HG02943 (cell line): ENCODE data around the gene TMC7.
"Not testable (repeated sequence)": the region's sequence is repeated elsewhere in the genome, so short reads cannot be mapped to it uniquely, and the experiment has no call there.

Experiments
- ATAC-seq: cut with Tn5 transposase; IDR thresholded peaks from one replicate; pipeline ENCODE4 v1.9.1; 2021; ENCODE audit warnings: mild to moderate bottlenecking, low read depth, moderate library complexity; ENCODE audit not compliant: unreplicated experiment

The TMC7 gene

GRCh38 chr16:18975109-18975508 lies 8.6 kb upstream of the TMC7 start:
- ATAC-seq, result no peak

DNA sequence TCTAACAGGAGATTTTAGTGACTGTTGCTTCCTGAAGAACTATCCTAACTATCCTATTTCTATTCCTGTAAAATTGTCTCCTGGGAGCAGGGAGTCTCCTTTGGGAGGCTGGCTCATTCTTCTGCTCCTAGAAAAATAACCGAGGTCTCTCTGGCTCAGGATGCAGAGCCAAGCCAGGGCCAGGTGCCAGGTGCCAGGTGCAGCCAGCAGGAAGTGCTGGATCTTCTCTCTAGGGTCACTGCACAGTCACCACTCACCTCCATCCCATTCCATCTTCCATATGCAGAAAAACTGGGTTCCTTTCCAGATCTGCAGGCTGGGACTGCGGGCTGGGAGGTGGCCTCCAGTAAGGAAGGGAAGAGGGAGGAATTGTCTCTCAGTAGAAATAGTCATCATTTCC lies 3.8 kb upstream of the TMC7 start:
- no peak for ATAC-seq

DNA sequence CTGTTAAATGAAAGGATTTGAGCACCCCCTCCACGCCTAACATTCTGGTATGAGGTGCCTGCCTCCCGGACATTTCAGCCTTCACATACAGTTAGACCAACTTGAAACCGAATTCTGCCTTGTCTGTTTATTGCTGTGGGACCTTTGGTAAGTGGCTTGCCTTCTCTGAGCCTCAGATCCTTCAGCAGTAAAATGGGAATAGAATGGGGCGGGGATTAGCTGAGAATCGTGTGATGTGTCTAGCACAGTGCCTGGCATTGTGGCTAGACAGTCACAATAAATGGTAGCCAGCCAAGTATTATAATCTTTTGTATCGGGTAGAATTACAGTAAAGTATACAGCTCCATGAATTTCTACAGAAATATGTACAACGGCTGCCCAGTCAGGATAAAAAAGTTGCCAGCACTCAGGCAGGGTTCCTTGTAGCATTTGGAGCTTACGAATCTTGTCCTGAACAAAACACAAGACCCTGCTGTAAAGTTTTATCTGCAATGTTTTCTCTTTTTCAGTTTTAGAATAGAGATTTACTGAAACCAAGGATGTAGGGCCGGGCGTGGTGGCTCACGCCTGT lies 786 bp downstream of the TMC7 start:
- no peak for ATAC-seq

- not testable (repeated sequence) for ATAC-seq
Observed at GRCh38 chr16:18985256-18985655, 1.5 kb downstream of the TMC7 start.

DNA sequence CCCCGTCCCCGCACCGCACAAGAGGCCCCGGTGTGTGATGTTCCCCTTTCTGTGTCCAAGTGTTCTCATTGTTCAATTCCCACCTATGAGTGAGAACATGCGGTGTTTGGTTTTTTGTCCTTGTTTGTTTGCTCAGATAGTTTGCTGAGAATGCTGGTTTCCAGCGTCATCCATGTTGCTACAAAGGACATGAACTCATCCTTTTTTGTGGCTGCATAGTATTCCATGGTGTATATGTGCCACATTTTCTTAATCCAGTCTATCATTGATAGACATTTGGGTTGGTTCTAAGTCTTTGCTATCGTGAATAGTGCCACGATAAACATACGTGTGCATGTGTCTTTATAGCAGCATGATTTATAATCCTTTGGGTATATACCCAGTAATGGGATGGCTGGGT lies 8.0 kb downstream of the TMC7 start:
- not testable (repeated sequence) for ATAC-seq

DNA sequence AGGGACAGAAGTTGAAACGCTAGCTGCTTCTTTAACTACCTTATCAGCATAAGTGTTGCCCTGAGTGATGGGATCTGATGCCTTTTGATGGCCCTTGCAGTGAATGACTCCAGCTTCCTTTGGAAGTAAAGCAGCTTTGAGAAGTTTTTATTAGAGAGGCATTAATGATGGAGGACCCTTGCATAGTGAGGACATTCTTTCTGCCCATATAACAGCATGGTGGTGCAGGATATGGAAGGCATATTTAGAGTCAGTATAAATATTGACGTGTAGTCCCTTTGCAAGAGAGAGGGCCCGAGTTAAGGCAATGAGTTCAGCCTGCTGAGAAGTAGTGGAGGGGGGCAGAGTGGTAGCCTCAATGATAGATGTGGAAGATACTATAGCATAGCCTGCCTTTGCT lies 9.8 kb downstream of the TMC7 start:
- not testable (repeated sequence) for ATAC-seq

GRCh38 chr16:18994181-18994580 lies 10.4 kb downstream of the TMC7 start:
- ATAC-seq, result not testable (repeated sequence)

- ATAC-seq, result not testable (repeated sequence)
Observed at GRCh38 chr16:18995406-18995805, 11.7 kb downstream of the TMC7 start.

- ATAC-seq, result not testable (repeated sequence)
Observed at GRCh38 chr16:18996536-18996935, 12.8 kb downstream of the TMC7 start.

DNA sequence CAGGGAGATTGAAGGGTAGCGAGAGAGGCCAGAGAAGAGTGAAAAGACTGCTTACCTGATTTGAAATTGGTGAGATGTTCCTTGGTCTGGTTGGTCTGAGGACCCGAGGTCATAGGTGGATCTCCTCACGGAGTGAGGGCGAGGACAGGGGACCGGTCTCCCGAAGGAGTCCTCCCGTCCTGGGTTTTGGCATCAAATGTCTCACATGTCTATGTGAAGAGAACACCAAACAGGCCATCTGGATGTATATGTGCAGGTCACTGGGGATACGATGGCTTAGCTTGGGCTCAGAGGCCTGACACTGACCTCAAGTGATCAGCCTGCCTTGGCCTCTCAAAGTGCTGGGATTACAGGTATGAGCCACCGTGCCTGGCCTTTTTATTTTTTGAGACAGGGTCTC lies 13.3 kb downstream of the TMC7 start:
- not testable (repeated sequence) for ATAC-seq

GRCh38 chr16:18999045-18999393 lies 15.3 kb downstream of the TMC7 start:
- no peak for ATAC-seq

DNA sequence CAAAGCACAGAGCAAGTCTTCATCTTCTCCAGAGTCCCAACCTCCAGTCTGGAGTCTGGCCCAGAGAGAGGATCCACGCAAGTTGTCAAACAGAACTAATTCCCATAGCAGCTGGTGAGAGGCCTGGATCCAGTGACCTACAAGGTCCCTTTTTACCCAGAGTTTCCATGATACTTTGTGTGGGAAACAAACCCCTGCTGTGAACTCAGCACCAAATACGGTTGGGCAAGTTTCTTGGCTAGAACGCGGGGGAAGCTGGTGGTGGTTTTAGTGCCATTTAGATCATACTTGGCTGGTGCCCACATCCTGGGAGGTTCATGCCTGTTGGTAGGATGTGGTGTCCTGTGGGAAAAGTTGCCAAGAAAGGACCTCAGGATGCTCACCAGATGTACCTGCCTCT lies 18.1 kb downstream of the TMC7 start:
- ATAC-seq, result no peak

DNA sequence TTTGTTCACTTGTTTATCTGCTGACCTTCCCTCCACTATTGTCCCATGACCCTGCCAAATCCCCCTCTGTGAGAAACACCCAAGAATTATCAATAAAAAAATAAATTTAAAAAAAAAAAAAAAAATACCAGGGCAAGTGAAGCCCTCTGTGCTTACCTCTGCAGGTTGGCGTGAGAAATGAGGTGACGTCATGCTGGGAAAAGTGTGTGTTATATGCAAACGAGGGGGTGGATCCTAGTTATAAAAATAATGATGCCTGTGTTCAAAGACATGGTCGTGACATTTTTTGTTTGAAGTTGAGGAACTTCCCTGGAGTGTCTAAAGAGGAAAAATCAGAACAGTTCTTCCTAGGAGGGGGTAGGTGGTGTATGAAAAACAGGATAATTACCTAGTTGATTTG lies 20.2 kb downstream of the TMC7 start:
- ATAC-seq, result no peak

DNA sequence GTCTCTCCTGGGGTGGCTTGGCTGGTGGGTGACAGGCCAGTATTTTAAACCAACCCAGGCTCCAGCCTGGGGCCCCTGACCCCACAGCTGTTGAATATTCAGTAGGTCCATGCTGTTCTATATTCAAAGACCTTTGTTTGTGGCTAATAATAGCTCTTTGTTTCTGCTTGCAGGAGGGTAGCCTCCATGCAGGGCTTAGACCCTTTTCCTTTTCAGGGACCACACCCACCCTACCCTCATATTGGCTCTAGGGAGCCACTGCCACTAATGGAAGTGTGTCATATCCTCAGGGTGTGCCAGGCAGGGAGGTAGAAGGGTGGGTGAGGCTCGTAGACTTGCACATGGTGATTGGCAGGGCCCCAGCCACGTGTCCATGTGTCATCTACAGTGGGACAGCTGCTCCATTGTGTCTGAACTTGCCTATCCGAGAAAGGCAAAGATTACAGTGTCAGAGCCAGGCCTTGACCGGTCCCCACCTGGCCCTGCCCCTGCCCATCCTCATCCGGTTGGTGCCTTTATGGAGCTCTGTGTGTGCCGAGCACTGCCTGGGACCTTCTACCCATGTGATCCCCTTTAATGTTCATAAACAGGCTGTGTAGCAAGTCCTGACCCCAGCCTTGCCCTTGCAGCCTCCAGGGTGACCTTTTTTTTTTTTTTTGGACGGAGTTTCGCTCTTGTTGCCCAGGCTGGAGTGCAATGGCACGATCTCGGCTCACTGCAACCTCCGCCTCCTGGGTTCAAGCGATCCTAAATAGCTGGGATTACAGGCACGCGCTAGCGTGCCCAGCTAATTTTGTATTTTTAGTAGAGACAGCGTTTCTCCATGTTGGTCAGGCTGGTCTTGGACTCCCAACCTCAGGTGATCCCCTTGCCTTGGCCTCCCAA lies 22.1 kb downstream of the TMC7 start:
- no peak for ATAC-seq

- no peak for ATAC-seq
Observed at GRCh38 chr16:19006446-19007315, 22.9 kb downstream of the TMC7 start.

GRCh38 chr16:19008245-19009169 lies 24.8 kb downstream of the TMC7 start:
- no peak for ATAC-seq

DNA sequence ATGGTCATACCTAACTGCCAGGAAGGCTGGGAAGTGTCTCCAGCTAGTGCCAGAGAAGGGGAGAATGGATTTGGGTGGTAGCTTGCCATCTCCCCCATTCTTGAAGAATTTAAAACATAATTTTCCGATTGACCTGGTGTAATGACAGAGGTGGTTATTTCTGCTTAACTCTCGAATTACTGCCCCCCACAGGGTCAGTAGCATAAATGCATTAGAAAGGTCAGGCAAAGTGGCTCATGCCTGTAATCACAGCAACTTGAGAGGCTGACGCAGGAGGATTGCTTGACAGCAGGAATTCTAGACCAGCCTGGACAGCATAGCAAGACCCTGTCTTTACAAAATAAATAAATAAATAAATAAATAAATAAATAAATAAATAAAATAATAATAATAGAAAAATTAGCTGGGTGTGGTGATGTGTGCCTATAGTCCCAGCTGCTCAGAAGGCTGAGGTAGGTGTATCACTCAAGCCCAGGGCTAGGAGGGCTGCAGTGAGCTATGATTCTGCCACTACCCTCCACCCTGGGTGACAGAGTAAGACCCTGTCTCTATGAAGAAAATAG lies 27.5 kb downstream of the TMC7 start:
- no peak for ATAC-seq

DNA sequence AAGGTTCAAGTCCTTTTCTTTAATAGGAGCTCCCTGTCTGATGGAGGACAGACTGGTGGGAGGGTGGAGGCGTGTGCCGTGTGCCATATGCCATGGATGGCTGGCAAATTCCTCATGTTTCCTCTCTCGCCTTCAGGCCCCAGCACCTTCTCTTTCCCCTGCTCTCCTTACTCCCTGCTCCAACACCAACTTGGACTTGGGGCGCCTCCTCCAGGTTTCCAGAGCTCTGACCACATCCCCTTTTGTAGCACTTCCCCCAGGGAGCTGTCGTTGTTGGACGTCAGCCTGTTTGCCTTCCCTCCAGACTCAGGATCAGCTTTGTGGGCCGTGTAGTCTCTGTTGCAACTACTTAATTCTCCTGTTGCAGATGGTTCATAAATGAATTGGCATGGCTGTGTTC lies 30.7 kb downstream of the TMC7 start:
- no peak for ATAC-seq

GRCh38 chr16:19017179-19017578 lies 33.4 kb downstream of the TMC7 start:
- no peak for ATAC-seq

- ATAC-seq, result no peak
Observed at GRCh38 chr16:19020689-19021088, 37.0 kb downstream of the TMC7 start.
